Activated gamma-delta T cell treated with Interleukin-2 at 50 U/mL for 16 hours (primary cell): ENCODE data around the gene IQSEC1.

Experiments
- DNase-seq: peaks from one replicate; pipeline ENCODE4 v3.0.0-alpha.2; 2020

The IQSEC1 gene

GRCh38 chr3:12996181-12996506, 77.1 kb downstream of the IQSEC1 start:
- no peak for DNase-seq

GRCh38 chr3:12995389-12996180, 77.6 kb downstream of the IQSEC1 start:
- no peak for DNase-seq

- DNase-seq: peak; percentile 85
Observed at GRCh38 chr3:12994607-12995388, 78.4 kb downstream of the IQSEC1 start.

GRCh38 chr3:12994357-12994606, 78.9 kb downstream of the IQSEC1 start:
- no peak for DNase-seq

GRCh38 chr3:12993517-12994356, 79.5 kb downstream of the IQSEC1 start:
- no peak for DNase-seq

GRCh38 chr3:12992629-12993516, 80.4 kb downstream of the IQSEC1 start:
- no peak for DNase-seq

GRCh38 chr3:12991861-12992281, 81.4 kb downstream of the IQSEC1 start:
- no peak for DNase-seq

- no peak for DNase-seq
Observed at GRCh38 chr3:12991481-12991837, 81.8 kb downstream of the IQSEC1 start.

GRCh38 chr3:12990781-12991480, 82.3 kb downstream of the IQSEC1 start:
- DNase-seq: no peak

- DNase-seq: no peak
Observed at GRCh38 chr3:12990306-12990705, 82.9 kb downstream of the IQSEC1 start.

GRCh38 chr3:12988728-12989454, 84.3 kb downstream of the IQSEC1 start:
- no peak for DNase-seq

- no peak for DNase-seq
Observed at GRCh38 chr3:12987602-12988001, 85.6 kb downstream of the IQSEC1 start.

- DNase-seq: no peak
Observed at GRCh38 chr3:12986986-12987385, 86.2 kb downstream of the IQSEC1 start.

GRCh38 chr3:12986521-12986920, 86.7 kb downstream of the IQSEC1 start:
- DNase-seq: no peak

GRCh38 chr3:12986031-12986430, 87.2 kb downstream of the IQSEC1 start:
- no peak for DNase-seq

- no peak for DNase-seq
Observed at GRCh38 chr3:12985148-12985547, 88.1 kb downstream of the IQSEC1 start.

- peak; percentile 63 for DNase-seq
Observed at GRCh38 chr3:12984023-12984823, 89.0 kb downstream of the IQSEC1 start.

- DNase-seq: no peak
Observed at GRCh38 chr3:12983319-12983718, 89.9 kb downstream of the IQSEC1 start.

GRCh38 chr3:12982619-12983101, 90.6 kb downstream of the IQSEC1 start:
- DNase-seq: no peak
